HCT116 (cell line): ENCODE data around the gene CDV3. TPM values are rescaled to one million over a fixed set of nuclear protein-coding genes. Genes with fewer than 3 reads are reported as not detected.
"Not testable (repeated sequence)": the region's sequence is repeated elsewhere in the genome, so short reads cannot be mapped to it uniquely, and the experiment has no call there.

Experiments
- ATAC-seq: fragments of 200-7000 bp; cut with Tn5 transposase; 2 replicates; pipeline ENCODE4 v1.9.1; 2020; ENCODE audit warnings: mild to moderate bottlenecking, moderate library complexity
- BruUV-seq: library from RNA; stranded (reverse); fragments of 400-500 nt; replicated peaks from 2 replicates; lab custom pipeline; 2021; lab: Mats Ljungman, UMichigan
- CTCF ChIA-PET: fragments of 300-600 bp; sonication (Branson Sonifier 250); formaldehyde crosslinking; loops from one replicate; lab custom pipeline; 2021; ENCODE audit warnings: antibody characterized with exemption; lab: Charles Lee
- POLR2A ChIA-PET: fragments of 300-600, 350-600 bp; sonication (Branson Sonifier 250); formaldehyde crosslinking; loops from one replicate; lab custom pipeline; 2021; ENCODE audit warnings: antibody characterized with exemption; lab: Charles Lee
- RAD21 ChIA-PET, 2 experiments: fragments of 300-600 bp; sonication (Branson Sonifier 250); formaldehyde crosslinking; loops; one replicate each; lab custom pipeline; 2023; ENCODE audit warnings: low total read pairs in 2 of 2; ENCODE audit not compliant: uncharacterized antibody in 2 of 2, unreplicated experiment in 2 of 2, low non-redundant PET in 1 of 2; lab: Charles Lee
- DNase-seq: peaks from one replicate; pipeline ENCODE4 v3.0.0-alpha.2; 2010; ENCODE audit warnings: low read depth, low spot score
- H2AFZ ChIP-seq: fragments of 200-600 bp; shearing (Covaris generic), sonication (generic); 2 replicates; pipeline ENCODE4 v1.6.1; 2017; ENCODE audit warnings: low read depth, mixed run types, mixed read lengths, antibody characterized with exemption, low read length; ENCODE audit not compliant: poor library complexity, severe bottlenecking
- H3K27ac ChIP-seq: 2 replicates; pipeline ENCODE4 v1.5.1; 2012; ENCODE audit warnings: low read depth, low read length
- H3K27me3 ChIP-seq: fragments of 200-600 bp; sonication (generic); 2 replicates; pipeline ENCODE4 v1.6.1; 2016; ENCODE audit warnings: mixed run types, low read length, mixed read lengths; ENCODE audit not compliant: insufficient read depth
- H3K36me3 ChIP-seq, 2 experiments: fragments of 200-500 bp in 1 of 2; fragments of 200-600 bp in 1 of 2; sonication (Bioruptor generic) in 1 of 2; sonication (generic) in 1 of 2; 2 replicates each; pipeline versions ENCODE4 v1.5.1 to v1.6.1; 2014 to 2016; ENCODE audit warnings: low read length in 2 of 2, inconsistent platforms in 1 of 2, mixed read lengths in 1 of 2, mixed run types in 1 of 2; ENCODE audit not compliant: insufficient read depth in 2 of 2, control insufficient read depth in 1 of 2
- H3K4me1 ChIP-seq, 2 experiments: fragments of 200-600 bp in 1 of 2; sonication (generic) in 1 of 2; 2 replicates each; pipeline versions ENCODE4 v1.5.1 to v1.6.1; 2012 to 2017; ENCODE audit warnings: low read length in 2 of 2, inconsistent platforms in 1 of 2, mild to moderate bottlenecking in 1 of 2, mixed read lengths in 1 of 2, mixed run types in 1 of 2, moderate library complexity in 1 of 2; ENCODE audit not compliant: insufficient read depth in 2 of 2, control insufficient read depth in 1 of 2
- H3K4me2 ChIP-seq: fragments of 200-600 bp; sonication (generic); 2 replicates; pipeline ENCODE4 v1.6.1; 2017; ENCODE audit warnings: mixed run types, low read length, mixed read lengths
- H3K4me3 ChIP-seq, 2 experiments: fragments of 200-600 bp in 1 of 2; sonication (generic) in 1 of 2; replicated peaks in 1 of 2; 2 replicates each; pipeline ENCODE4 v1.5.1; 2011 to 2016; ENCODE audit warnings: low read length in 2 of 2, control low read depth in 1 of 2, low read depth in 1 of 2, mild to moderate bottlenecking in 1 of 2, mixed read lengths in 1 of 2, mixed run types in 1 of 2
- H3K79me2 ChIP-seq: fragments of 200-600 bp; sonication (generic); 2 replicates; pipeline ENCODE4 v1.6.1; 2017; ENCODE audit warnings: mild to moderate bottlenecking, mixed run types, low read length, moderate library complexity, mixed read lengths; ENCODE audit not compliant: insufficient read depth
- H3K9ac ChIP-seq: fragments of 200-600 bp; sonication (generic); 2 replicates; pipeline ENCODE4 v1.6.1; 2016; ENCODE audit warnings: low read length, mixed read lengths
- H3K9me2 ChIP-seq: fragments of 200-600 bp; sonication (generic), shearing (Covaris generic); 2 replicates; pipeline ENCODE4 v1.6.1; 2017; ENCODE audit warnings: mixed run types, mild to moderate bottlenecking, moderate library complexity; ENCODE audit not compliant: insufficient read depth
- H3K9me3 ChIP-seq, 2 experiments: fragments of 200-500 bp in 1 of 2; fragments of 200-600 bp in 1 of 2; sonication (Bioruptor generic) in 1 of 2; sonication (generic) in 1 of 2; 2 replicates each; pipeline ENCODE4 v1.6.1; 2014 to 2017; ENCODE audit warnings: low read length in 2 of 2, mixed read lengths in 2 of 2, inconsistent platforms in 1 of 2, low read depth in 1 of 2, mild to moderate bottlenecking in 1 of 2, mixed run types in 1 of 2, moderate library complexity in 1 of 2; ENCODE audit not compliant: control insufficient read depth in 1 of 2, insufficient read depth in 1 of 2
- H4K20me1 ChIP-seq: fragments of 200-600 bp; sonication (generic), shearing (Covaris generic); 2 replicates; pipeline ENCODE4 v1.6.1; 2017; ENCODE audit warnings: mixed run types, mild to moderate bottlenecking, moderate library complexity; ENCODE audit not compliant: insufficient read depth
- POLR2AphosphoS5 ChIP-seq: IDR thresholded peaks from 2 replicates; pipeline ENCODE4 v1.6.1; 2011; ENCODE audit warnings: mild to moderate bottlenecking, low read depth, low read length, moderate library complexity
- REST ChIP-seq: IDR thresholded peaks from 2 replicates; pipeline ENCODE4 v1.6.1; 2012; ENCODE audit warnings: low read depth
- intact Hi-C: fragments of 100-400 bp; cut with micrococcal nuclease; formaldehyde crosslinking; loops from 2 replicates; pipeline ENCODE4 v1.10.0; 2022
- total RNA-seq: library from RNA; stranded (reverse); gene quantifications from one replicate; pipeline ENCODE4 v1.2.1, GENCODE V29; 2021; ENCODE audit not compliant: unreplicated experiment
- TF ChIP-seq, protein P1 (sequence below): IDR thresholded peaks from 2 replicates; pipeline ENCODE4 v1.6.1; 2011; ENCODE audit warnings: mild to moderate bottlenecking, low read length, moderate library complexity; ENCODE audit not compliant: insufficient replicate concordance; ENCODE audit errors: extremely low read depth

CDV3 gene
- total RNA-seq, 1 experiment from 2014 or later: 153 TPM

DNA sequence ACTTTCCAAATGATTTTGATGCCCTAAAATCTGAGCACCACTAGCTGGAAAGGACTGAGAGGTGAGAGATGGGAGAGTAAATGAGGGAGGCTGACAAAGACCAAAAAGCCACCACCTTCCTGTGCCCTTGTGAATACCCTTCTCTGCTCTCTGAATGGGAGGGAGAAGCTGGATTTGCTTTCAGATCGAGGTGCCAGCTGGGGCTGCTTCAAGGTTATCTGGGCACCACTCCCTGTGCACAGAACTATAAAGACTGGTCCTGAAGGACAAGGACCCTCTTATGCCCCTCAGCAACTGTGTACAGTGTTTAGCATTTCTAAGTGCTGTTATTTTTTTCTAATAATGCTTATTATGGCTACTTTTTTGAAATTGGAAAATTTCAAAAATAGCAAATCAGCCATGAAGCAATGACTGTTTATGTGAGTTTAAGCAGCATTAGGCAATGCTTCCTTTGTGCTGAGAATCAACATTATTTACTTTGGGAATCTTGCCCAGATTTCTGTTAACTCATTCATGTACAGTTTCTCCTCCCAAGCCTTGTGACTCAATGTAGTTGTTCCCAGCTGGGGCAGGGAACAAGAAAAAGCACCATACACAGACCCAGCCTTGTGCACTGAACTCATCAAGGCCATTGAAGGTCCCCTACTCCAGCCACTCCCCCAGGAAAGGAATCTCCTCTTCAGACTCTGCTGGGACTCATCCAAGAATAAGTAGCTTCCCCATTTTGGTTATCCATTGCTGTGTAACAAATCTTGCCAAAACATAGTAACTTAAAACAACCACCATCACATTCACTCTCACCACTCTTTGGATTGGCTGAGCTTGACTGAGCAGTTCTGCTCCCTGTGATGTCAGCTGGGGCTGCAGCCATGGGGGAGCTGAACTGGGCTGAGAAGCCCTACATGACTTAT is 37.3 kb upstream of the CDV3 start (continued):
- TF ChIP-seq, protein P1, sequence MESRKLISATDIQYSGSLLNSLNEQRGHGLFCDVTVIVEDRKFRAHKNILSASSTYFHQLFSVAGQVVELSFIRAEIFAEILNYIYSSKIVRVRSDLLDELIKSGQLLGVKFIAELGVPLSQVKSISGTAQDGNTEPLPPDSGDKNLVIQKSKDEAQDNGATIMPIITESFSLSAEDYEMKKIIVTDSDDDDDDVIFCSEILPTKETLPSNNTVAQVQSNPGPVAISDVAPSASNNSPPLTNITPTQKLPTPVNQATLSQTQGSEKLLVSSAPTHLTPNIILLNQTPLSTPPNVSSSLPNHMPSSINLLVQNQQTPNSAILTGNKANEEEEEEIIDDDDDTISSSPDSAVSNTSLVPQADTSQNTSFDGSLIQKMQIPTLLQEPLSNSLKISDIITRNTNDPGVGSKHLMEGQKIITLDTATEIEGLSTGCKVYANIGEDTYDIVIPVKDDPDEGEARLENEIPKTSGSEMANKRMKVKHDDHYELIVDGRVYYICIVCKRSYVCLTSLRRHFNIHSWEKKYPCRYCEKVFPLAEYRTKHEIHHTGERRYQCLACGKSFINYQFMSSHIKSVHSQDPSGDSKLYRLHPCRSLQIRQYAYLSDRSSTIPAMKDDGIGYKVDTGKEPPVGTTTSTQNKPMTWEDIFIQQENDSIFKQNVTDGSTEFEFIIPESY: no peak
- TF ChIP-seq REST: no peak
- TF ChIP-seq POLR2AphosphoS5: no peak

- RAD21 ChIA-PET, H3K27me3 ChIP-seq, intact Hi-C loops, H3K9me2 ChIP-seq, H3K36me3 ChIP-seq, H2AFZ ChIP-seq, DNase-seq, H3K27ac ChIP-seq, H3K9me3 ChIP-seq, ATAC-seq, H3K4me2 ChIP-seq, H3K4me3 ChIP-seq, H3K79me2 ChIP-seq, H3K9ac ChIP-seq, BruUV-seq, POLR2A ChIA-PET, H4K20me1 ChIP-seq: not testable (repeated sequence)
- peaks cover 6 to 15% of the 10 kb centered on the region in 2 experiments; a peak in 3 of 4 replicates for H3K4me1 ChIP-seq
- CTCF ChIA-PET: interaction anchor here (1.0 kb wide), 1 partner anchor 36 kb away, joined by 3 read pairs; the partner anchor contains the start of gene CDV3
Observed at GRCh38 chr3:133537131-133537530, 36.4 kb upstream of the CDV3 start.
